ENCODE measurements around the gene PLA2G2A. TPM values are rescaled to one million over a fixed set of nuclear protein-coding genes. Genes with fewer than 3 reads are reported as not detected.

The PLA2G2A gene
- total RNA-seq, 1 experiment from 2014 or later = not detected

- no peak overlapping the region for H3K27ac ChIP-seq (ENCODE audit: low read length)
Observed at GRCh38 chr1:19955534-19956170, 23.8 kb downstream of the PLA2G2A start.

GRCh38 chr1:19954059-19954458 lies 25.4 kb downstream of the PLA2G2A start:
- Histone ChIP-seq H3K4me3 (ENCODE audit: low read depth in 2 of 2, low read length in 2 of 2) (no peak overlapping the region), H3K9me3 (ENCODE audit: control insufficient read depth, insufficient read depth, low read depth, low read length) (no peaks in the 10 kb centered on the region), H3K4me1 (ENCODE audit: control insufficient read depth, insufficient read depth, low read length) (no peaks in the 10 kb centered on the region), H3K27me3 (ENCODE audit: control insufficient read depth, insufficient read depth, low read length) (no peaks in the 10 kb centered on the region), H3K27ac (ENCODE audit: low read length) (no peak overlapping the region), H3K36me3 (ENCODE audit: control insufficient read depth, insufficient read depth, low read length) (no peaks in the 10 kb centered on the region)
- no TSS peak for BruUV-seq (replicated peaks)
- ChIA-PET POLR2A (no interaction called here), CTCF (no interaction called here)
- in situ Hi-C loops (cut with HindIII; ENCODE audit: low pct_unique_long_range_greater_than_20kb, low sequenced_read_pairs) (no loop called here), intact Hi-C loops (cut with micrococcal nuclease; ENCODE audit: unreplicated experiment) (no loop called here)
- DNase-seq (ENCODE audit: low read depth, low spot score) (no peak), ATAC-seq (no peak)
- no peak for TF ChIP-seq REST (IDR thresholded peaks at IDR 0.05; ENCODE audit: insufficient read depth in 1 of 2, low read depth in 2 of 2, low read length in 1 of 2)
- TF ChIP-seq, protein P1, sequence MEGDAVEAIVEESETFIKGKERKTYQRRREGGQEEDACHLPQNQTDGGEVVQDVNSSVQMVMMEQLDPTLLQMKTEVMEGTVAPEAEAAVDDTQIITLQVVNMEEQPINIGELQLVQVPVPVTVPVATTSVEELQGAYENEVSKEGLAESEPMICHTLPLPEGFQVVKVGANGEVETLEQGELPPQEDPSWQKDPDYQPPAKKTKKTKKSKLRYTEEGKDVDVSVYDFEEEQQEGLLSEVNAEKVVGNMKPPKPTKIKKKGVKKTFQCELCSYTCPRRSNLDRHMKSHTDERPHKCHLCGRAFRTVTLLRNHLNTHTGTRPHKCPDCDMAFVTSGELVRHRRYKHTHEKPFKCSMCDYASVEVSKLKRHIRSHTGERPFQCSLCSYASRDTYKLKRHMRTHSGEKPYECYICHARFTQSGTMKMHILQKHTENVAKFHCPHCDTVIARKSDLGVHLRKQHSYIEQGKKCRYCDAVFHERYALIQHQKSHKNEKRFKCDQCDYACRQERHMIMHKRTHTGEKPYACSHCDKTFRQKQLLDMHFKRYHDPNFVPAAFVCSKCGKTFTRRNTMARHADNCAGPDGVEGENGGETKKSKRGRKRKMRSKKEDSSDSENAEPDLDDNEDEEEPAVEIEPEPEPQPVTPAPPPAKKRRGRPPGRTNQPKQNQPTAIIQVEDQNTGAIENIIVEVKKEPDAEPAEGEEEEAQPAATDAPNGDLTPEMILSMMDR (IDR thresholded peaks at IDR 0.05) = no peak
- no peak for TF ChIP-seq SIN3A (IDR thresholded peaks at IDR 0.05; ENCODE audit: borderline replicate concordance, insufficient read depth, low read depth, low read length)
- no peak for TF ChIP-seq POLR2AphosphoS5 (IDR thresholded peaks at IDR 0.05; ENCODE audit: low read depth, low read length)
- TF ChIP-seq TCF7L2 (IDR thresholded peaks at IDR 0.05; ENCODE audit: low read depth, low read length) = no peak

More at GRCh38 chr1:19955534-19956170, 23.8 kb downstream of the PLA2G2A start:
- BruUV-seq (replicated peaks) = no TSS peak
- Histone ChIP-seq H3K4me3 (ENCODE audit: low read depth in 2 of 2, low read length in 2 of 2) (no peak overlapping the region), H3K4me1 (ENCODE audit: control insufficient read depth, insufficient read depth, low read length) (no peaks in the 10 kb centered on the region), H3K36me3 (ENCODE audit: control insufficient read depth, insufficient read depth, low read length) (no peaks in the 10 kb centered on the region), H3K9me3 (ENCODE audit: control insufficient read depth, insufficient read depth, low read depth, low read length) (no peaks in the 10 kb centered on the region), H3K27me3 (ENCODE audit: control insufficient read depth, insufficient read depth, low read length) (no peaks in the 10 kb centered on the region)
- in situ Hi-C loops (cut with HindIII; ENCODE audit: low pct_unique_long_range_greater_than_20kb, low sequenced_read_pairs) (no loop called here), intact Hi-C loops (cut with micrococcal nuclease; ENCODE audit: unreplicated experiment) (no loop called here)
- POLR2A ChIA-PET = interaction anchor here (0.6 kb wide), 1 partner anchor 73 kb away, joined by 3 read pairs; the partner anchor contains the start of gene OTUD3
- CTCF ChIA-PET = no interaction called here
- TF ChIP-seq POLR2AphosphoS5 (IDR thresholded peaks at IDR 0.05; ENCODE audit: low read depth, low read length) = no peak
- TF ChIP-seq TCF7L2 (IDR thresholded peaks at IDR 0.05; ENCODE audit: low read depth, low read length) = no peak
- TF ChIP-seq REST (IDR thresholded peaks at IDR 0.05; ENCODE audit: insufficient read depth in 1 of 2, low read depth in 2 of 2, low read length in 1 of 2) = no peak
- DNase-seq (ENCODE audit: low read depth, low spot score) = no peak
- ATAC-seq = no peak

All from Panc1 (cell line).